Caco-2 (cell line): ENCODE data around the gene CRNN. TPM values are rescaled to one million over a fixed set of nuclear protein-coding genes. Genes with fewer than 3 reads are reported as not detected.

Experiments used
- BruUV-seq: library from RNA; stranded (reverse); fragments of 400-500 nt; replicated peaks from 2 replicates; lab custom pipeline; 2021; lab: Mats Ljungman, UMichigan
- CTCF ChIA-PET: fragments of 300-600 bp; sonication (Branson Sonifier 250); formaldehyde crosslinking; loops from one replicate; lab custom pipeline; 2022; ENCODE audit warnings: antibody characterized with exemption; lab: Charles Lee
- POLR2A ChIA-PET: fragments of 300-600 bp; sonication (Branson Sonifier 250); formaldehyde crosslinking; loops from one replicate; lab custom pipeline; 2022; ENCODE audit warnings: antibody characterized with exemption; lab: Charles Lee
- DNase-seq, 2 experiments: peaks; one replicate each; pipeline versions ENCODE4 v3.0.0 to v3.0.0-alpha.2; 2020 to 2022
- H3K27me3 ChIP-seq: replicated peaks from 2 replicates; pipeline ENCODE4 v1.6.0; 2011; ENCODE audit warnings: low read length; ENCODE audit not compliant: control insufficient read depth, insufficient read depth
- H3K36me3 ChIP-seq: 2 replicates; pipeline ENCODE4 v1.5.1; 2011; ENCODE audit warnings: low read length; ENCODE audit not compliant: control insufficient read depth, insufficient read depth
- H3K4me1 ChIP-seq: fragments of 250-450 bp; sonication (Bioruptor Pico); 2 replicates; pipeline ENCODE4 v1.5.1; 2020; ENCODE audit warnings: mild to moderate bottlenecking
- H3K4me3 ChIP-seq: 2 replicates; pipeline ENCODE4 v1.5.1; 2011; ENCODE audit warnings: low read depth, mild to moderate bottlenecking, control low read depth, low read length
- H3K9me3 ChIP-seq: fragments of 250-450 bp; sonication (Bioruptor Pico); 2 replicates; pipeline ENCODE4 v1.5.1; 2020; ENCODE audit warnings: mild to moderate bottlenecking, moderate library complexity
- H3K27ac Mint-ChIP-seq: one replicate; pipeline ENCODE4 v1.8.0; 2022; ENCODE audit warnings: mixed read lengths; ENCODE audit not compliant: unreplicated experiment
- H3K27me3 Mint-ChIP-seq: one replicate; pipeline ENCODE4 v1.8.0; 2022; ENCODE audit warnings: mixed read lengths; ENCODE audit not compliant: insufficient read depth, unreplicated experiment
- H3K36me3 Mint-ChIP-seq: one replicate; pipeline ENCODE4 v1.8.0; 2022; ENCODE audit warnings: mild to moderate bottlenecking, mixed read lengths; ENCODE audit not compliant: insufficient read depth, unreplicated experiment
- H3K4me1 Mint-ChIP-seq: one replicate; pipeline ENCODE4 v1.8.0; 2022; ENCODE audit warnings: low read depth, mixed read lengths; ENCODE audit not compliant: unreplicated experiment
- H3K4me3 Mint-ChIP-seq: one replicate; pipeline ENCODE4 v1.8.0; 2022; ENCODE audit warnings: mild to moderate bottlenecking, moderate library complexity, mixed read lengths; ENCODE audit not compliant: unreplicated experiment
- H3K9me3 Mint-ChIP-seq: one replicate; pipeline ENCODE4 v1.8.0; 2022; ENCODE audit warnings: mixed read lengths; ENCODE audit not compliant: unreplicated experiment
- intact Hi-C: fragments of 100-400 bp; cut with micrococcal nuclease; formaldehyde crosslinking; loops from one replicate; pipeline ENCODE4 v1.10.0; 2022; ENCODE audit not compliant: unreplicated experiment
- total RNA-seq: library from RNA; stranded (reverse); gene quantifications from 2 replicates; pipeline ENCODE4 v1.2.3, GENCODE V29; 2022
- TF ChIP-seq, protein P1 (sequence below), 2 experiments: fragments of 200-600 bp in 1 of 2; IDR thresholded peaks; 1 replicate in 1 of 2; 2 replicates in 1 of 2; pipeline versions ENCODE4 v1.5.1 to v1.8.0; 2011 to 2022; ENCODE audit warnings: antibody characterized with exemption in 1 of 2, control low read depth in 1 of 2, inconsistent platforms in 1 of 2, low read depth in 1 of 2, low read length in 1 of 2, mild to moderate bottlenecking in 1 of 2, moderate library complexity in 1 of 2; ENCODE audit not compliant: insufficient read depth in 1 of 2, severe bottlenecking in 1 of 2, unreplicated experiment in 1 of 2

The CRNN gene
- total RNA-seq, 1 experiment from 2014 or later: not detected

DNA sequence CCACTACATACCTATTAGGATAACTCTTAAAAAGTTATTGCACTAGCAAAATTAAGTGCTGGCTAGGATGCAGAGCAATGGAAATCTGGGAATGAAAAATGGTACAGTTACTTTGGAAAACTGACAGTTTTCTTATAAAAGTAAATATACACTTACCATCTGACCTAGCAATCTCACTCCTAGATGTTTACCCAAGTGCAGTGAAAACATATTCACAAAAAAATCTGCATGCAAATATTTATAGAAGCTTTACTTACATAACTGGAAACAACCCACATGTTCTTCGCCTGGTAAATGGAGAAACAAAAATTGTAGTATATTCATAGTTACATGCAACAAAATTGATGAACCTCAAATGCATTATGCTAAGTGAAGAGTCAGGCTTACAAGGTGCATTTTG is 41.4 kb downstream of the CRNN start:
- H3K27me3 Mint-ChIP-seq: peaks cover 15% of the 10 kb centered on the region
- no peaks in the 10 kb centered on the region for H3K9me3 Mint-ChIP-seq
- TF ChIP-seq, protein P1, sequence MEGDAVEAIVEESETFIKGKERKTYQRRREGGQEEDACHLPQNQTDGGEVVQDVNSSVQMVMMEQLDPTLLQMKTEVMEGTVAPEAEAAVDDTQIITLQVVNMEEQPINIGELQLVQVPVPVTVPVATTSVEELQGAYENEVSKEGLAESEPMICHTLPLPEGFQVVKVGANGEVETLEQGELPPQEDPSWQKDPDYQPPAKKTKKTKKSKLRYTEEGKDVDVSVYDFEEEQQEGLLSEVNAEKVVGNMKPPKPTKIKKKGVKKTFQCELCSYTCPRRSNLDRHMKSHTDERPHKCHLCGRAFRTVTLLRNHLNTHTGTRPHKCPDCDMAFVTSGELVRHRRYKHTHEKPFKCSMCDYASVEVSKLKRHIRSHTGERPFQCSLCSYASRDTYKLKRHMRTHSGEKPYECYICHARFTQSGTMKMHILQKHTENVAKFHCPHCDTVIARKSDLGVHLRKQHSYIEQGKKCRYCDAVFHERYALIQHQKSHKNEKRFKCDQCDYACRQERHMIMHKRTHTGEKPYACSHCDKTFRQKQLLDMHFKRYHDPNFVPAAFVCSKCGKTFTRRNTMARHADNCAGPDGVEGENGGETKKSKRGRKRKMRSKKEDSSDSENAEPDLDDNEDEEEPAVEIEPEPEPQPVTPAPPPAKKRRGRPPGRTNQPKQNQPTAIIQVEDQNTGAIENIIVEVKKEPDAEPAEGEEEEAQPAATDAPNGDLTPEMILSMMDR (IDR thresholded peaks at IDR 0.05; ENCODE audit: insufficient read depth in 1 of 2, low read depth in 1 of 2, low read length in 1 of 2, severe bottlenecking in 1 of 2, unreplicated experiment in 1 of 2): no peak
- no peak overlapping the region for H3K4me3 ChIP-seq
- H3K4me1 ChIP-seq: no peaks in the 10 kb centered on the region
- H3K4me1 Mint-ChIP-seq: no peaks in the 10 kb centered on the region
- no peak overlapping the region for H3K27ac Mint-ChIP-seq
- no peak for DNase-seq
- H3K4me3 Mint-ChIP-seq: no peak overlapping the region
- no peaks in the 10 kb centered on the region for H3K36me3 Mint-ChIP-seq
- no peaks in the 10 kb centered on the region; the same call in 1 of the 2 replicates for H3K27me3 ChIP-seq
- CTCF ChIA-PET: no interaction called here
- POLR2A ChIA-PET: no interaction called here
- no TSS peak for BruUV-seq
- no peaks in the 10 kb centered on the region for H3K9me3 ChIP-seq
- H3K36me3 ChIP-seq: no peaks in the 10 kb centered on the region
- intact Hi-C loops: no loop called here

DNA sequence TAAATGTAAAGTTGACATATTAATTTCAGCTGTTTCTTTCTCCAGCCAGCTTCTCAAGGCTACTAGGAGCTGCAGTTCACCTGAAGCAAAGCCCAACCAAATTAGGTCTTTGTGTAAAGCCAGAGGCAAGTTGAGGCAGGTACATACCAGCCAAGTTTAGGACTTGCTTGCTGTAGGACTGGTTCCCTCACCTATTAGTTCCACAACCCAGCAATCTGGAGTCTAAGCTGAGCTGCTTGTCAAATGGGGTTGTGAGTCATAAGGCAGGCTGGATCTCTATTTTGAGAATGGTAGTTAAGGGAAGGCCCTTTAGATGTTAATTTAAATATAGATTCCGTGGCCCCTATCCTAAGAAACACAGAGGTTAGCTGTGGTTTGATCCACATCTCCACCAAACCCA is 46.6 kb downstream of the CRNN start:
- Histone ChIP-seq H3K9me3 (no peaks in the 10 kb centered on the region), H3K36me3 (no peaks in the 10 kb centered on the region), H3K4me3 (no peak overlapping the region), H3K4me1 (no peaks in the 10 kb centered on the region), H3K27me3 (no peaks in the 10 kb centered on the region)
- TF ChIP-seq, protein P1 (IDR thresholded peaks at IDR 0.05; ENCODE audit: insufficient read depth in 1 of 2, low read depth in 1 of 2, low read length in 1 of 2, severe bottlenecking in 1 of 2, unreplicated experiment in 1 of 2): no peak
- no TSS peak for BruUV-seq
- ChIA-PET CTCF (no interaction called here), POLR2A (no interaction called here)
- Mint-ChIP-seq H3K27me3 (peaks cover 6% of the 10 kb centered on the region), H3K36me3 (no peaks in the 10 kb centered on the region), H3K4me3 (no peak overlapping the region), H3K9me3 (no peaks in the 10 kb centered on the region), H3K4me1 (no peaks in the 10 kb centered on the region), H3K27ac (no peak overlapping the region)
- no peak for DNase-seq
- intact Hi-C loops: no loop called here

DNA sequence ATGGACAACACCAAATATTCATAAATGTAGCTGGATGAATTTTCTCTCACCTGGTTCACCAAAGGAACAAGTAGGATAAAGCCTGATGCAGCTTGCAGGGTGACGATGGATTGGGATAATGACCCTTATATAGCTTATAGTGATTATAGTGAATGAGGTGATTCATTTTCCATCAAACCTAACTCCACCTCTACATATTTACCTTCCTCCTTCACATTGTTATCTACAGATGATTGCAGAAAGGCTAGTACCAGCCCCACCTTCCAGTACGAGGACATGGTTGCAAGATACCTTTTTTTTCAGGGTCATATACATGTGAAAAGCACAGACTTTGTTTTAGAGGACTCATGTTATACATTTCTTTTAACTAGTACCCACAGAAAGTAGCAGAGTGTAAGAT is 54.2 kb downstream of the CRNN start, which contains the start of gene FLG2:
TSS of gene FLG2 (minus strand) at position 101 of the 400 bp plus-strand sequence. CDS start 1,122 bp downstream, outside the sequence.
- TF ChIP-seq, protein P1 (IDR thresholded peaks at IDR 0.05; ENCODE audit: insufficient read depth in 1 of 2, low read depth in 1 of 2, low read length in 1 of 2, severe bottlenecking in 1 of 2, unreplicated experiment in 1 of 2): no peak
- intact Hi-C loops: no loop called here
- Mint-ChIP-seq H3K27me3 (peaks cover 5% of the 10 kb centered on the region), H3K36me3 (no peaks in the 10 kb centered on the region), H3K4me1 (no peaks in the 10 kb centered on the region), H3K27ac (no peak within 1 kb of the TSS), H3K9me3 (peaks cover 13% of the 10 kb centered on the region), H3K4me3 (no peak within 1 kb of the TSS)
- H3K4me3 ChIP-seq: no peak within 1 kb of the TSS
- DNase-seq: no peak
- H3K9me3 ChIP-seq: no peaks in the 10 kb centered on the region
- H3K4me1 ChIP-seq: no peaks in the 10 kb centered on the region
- H3K27me3 ChIP-seq: no peaks in the 10 kb centered on the region
- no peaks in the 10 kb centered on the region for H3K36me3 ChIP-seq
- no TSS peak for BruUV-seq
- POLR2A ChIA-PET: no interaction called here
- CTCF ChIA-PET: interaction anchor here (1.5 kb wide), 1 partner anchor 12 kb away, joined by 3 read pairs; no protein-coding TSS in a partner anchor

Other genes with a start within 250 kb of the CRNN start
- not detected in 2 replicates for gene HRNR, start 190.1 kb downstream of the CRNN start, total RNA-seq
- gene FLG, start 89.0 kb downstream of the CRNN start, total RNA-seq: not detected in 2 replicates
- not detected in 2 replicates for gene FLG2, start 54.3 kb downstream of the CRNN start, total RNA-seq
- gene LCE5A, start 96.5 kb upstream of the CRNN start, total RNA-seq: not detected in 2 replicates
- gene CRCT1, start 100.2 kb upstream of the CRNN start, total RNA-seq: not detected in 2 replicates
- gene LCE3E, start 152.5 kb upstream of the CRNN start, total RNA-seq: not detected in 2 replicates
- not detected in 2 replicates for gene LCE3D, start 166.3 kb upstream of the CRNN start, total RNA-seq
- not detected in 2 replicates for gene LCE3C, start 186.0 kb upstream of the CRNN start, total RNA-seq
- not detected in 2 replicates for gene LCE3B, start 199.5 kb upstream of the CRNN start, total RNA-seq
- not detected in 2 replicates for gene LCE3A, start 208.8 kb upstream of the CRNN start, total RNA-seq
- not detected in 2 replicates for gene LCE2D, start 249.1 kb upstream of the CRNN start, total RNA-seq